Lung microvascular endothelial cell (primary cell): Measurements from ENCODE around the gene LRRC4C. TPM values are rescaled to one million over a fixed set of nuclear protein-coding genes. Genes with fewer than 3 reads are reported as not detected.

Experiments used
- DNase-seq, 2 donors: peaks; one replicate each; pipeline versions ENCODE4 v3.0.0 to v3.0.0-alpha.2; 2010; ENCODE audit warnings: low read depth in 2 of 2
- total RNA-seq: library from RNA; depleted of rRNA; stranded (reverse); fragments of >200 nt; gene quantifications from 2 replicates; pipeline ENCODE4 v1.2.1, GENCODE V29; 2014

LRRC4C gene
- total RNA-seq, 1 donor from 2014 or later: not detected

GRCh38 chr11:41119484-41119883 is 340.0 kb downstream of the LRRC4C start:
- no peak for DNase-seq

GRCh38 chr11:41118521-41118920 is 340.9 kb downstream of the LRRC4C start:
- DNase-seq: no peak

- no peak for DNase-seq
Observed at GRCh38 chr11:41116970-41117369, 342.5 kb downstream of the LRRC4C start.

- DNase-seq: no peak
Observed at GRCh38 chr11:41115066-41115465, 344.4 kb downstream of the LRRC4C start.

GRCh38 chr11:41113160-41113559 is 346.3 kb downstream of the LRRC4C start:
- no peak for DNase-seq

GRCh38 chr11:41110527-41110926 is 348.9 kb downstream of the LRRC4C start:
- DNase-seq: no peak

GRCh38 chr11:41102471-41102870 is 357.0 kb downstream of the LRRC4C start:
- DNase-seq: no peak

- no peak for DNase-seq
Observed at GRCh38 chr11:41099654-41100053, 359.8 kb downstream of the LRRC4C start.

GRCh38 chr11:41085123-41085522 is 374.3 kb downstream of the LRRC4C start:
- no peak for DNase-seq

GRCh38 chr11:41081756-41082285 is 377.6 kb downstream of the LRRC4C start:
- DNase-seq: no peak

GRCh38 chr11:41074318-41074717 is 385.1 kb downstream of the LRRC4C start:
- no peak for DNase-seq

- DNase-seq: no peak
Observed at GRCh38 chr11:41065432-41065831, 394.0 kb downstream of the LRRC4C start.

- no peak for DNase-seq
Observed at GRCh38 chr11:41058138-41058537, 401.3 kb downstream of the LRRC4C start.

GRCh38 chr11:41056892-41057569 is 402.4 kb downstream of the LRRC4C start:
- no peak for DNase-seq

- no peak for DNase-seq
Observed at GRCh38 chr11:41053894-41054293, 405.6 kb downstream of the LRRC4C start.

- DNase-seq: no peak
Observed at GRCh38 chr11:41051919-41052635, 407.4 kb downstream of the LRRC4C start.

GRCh38 chr11:41050791-41051190 is 408.7 kb downstream of the LRRC4C start:
- no peak for DNase-seq

- no peak for DNase-seq
Observed at GRCh38 chr11:41047229-41047628, 412.2 kb downstream of the LRRC4C start.

- no peak for DNase-seq
Observed at GRCh38 chr11:41045266-41045665, 414.2 kb downstream of the LRRC4C start.

GRCh38 chr11:41044747-41045146 is 414.7 kb downstream of the LRRC4C start:
- DNase-seq: no peak

- no peak for DNase-seq
Observed at GRCh38 chr11:41042688-41043087, 416.8 kb downstream of the LRRC4C start.

- DNase-seq: no peak
Observed at GRCh38 chr11:41040474-41040873, 419.0 kb downstream of the LRRC4C start.

GRCh38 chr11:41039592-41039991 is 419.9 kb downstream of the LRRC4C start:
- no peak for DNase-seq
